ENCODE measurements around the gene PTTG1IP. TPM values are rescaled to one million over a fixed set of nuclear protein-coding genes. Genes with fewer than 3 reads are reported as not detected.

Gene PTTG1IP
- total RNA-seq, 1 donor from 2014 or later, result 98.1 TPM

DNA sequence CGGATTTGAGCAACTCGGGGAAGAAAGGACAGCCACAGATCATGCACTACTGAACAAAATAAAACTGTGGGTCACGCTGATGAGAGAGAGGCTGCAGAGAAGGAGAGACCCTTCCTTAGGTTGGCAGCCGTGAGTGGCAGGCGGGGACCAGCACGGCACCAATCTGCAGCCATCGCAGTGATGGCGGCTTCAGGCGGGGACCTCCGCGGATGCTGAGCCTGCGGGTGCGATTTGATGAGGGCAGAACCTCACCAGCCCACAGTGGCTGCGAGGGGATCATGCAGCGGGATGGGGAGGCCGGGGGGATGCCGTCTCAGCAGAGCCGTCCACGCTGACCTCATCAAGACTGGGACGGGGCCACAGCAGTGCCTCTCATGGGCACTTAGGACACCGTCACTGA, 35.4 kb upstream of the PTTG1IP start:
- peaks cover 0 to 17% (median 10%) of the 10 kb centered on the region in 3 donors for H3K27me3 ChIP-seq (ENCODE audit: control insufficient read depth in 3 of 3, insufficient read depth in 3 of 3, low read length in 3 of 3)
- no peak overlapping the region for H3K9ac ChIP-seq (ENCODE audit: low read depth in 1 of 3, low read length in 3 of 3)
- H3K36me3 ChIP-seq (ENCODE audit: control insufficient read depth in 3 of 3, insufficient read depth in 3 of 3, low read length in 3 of 3), result no peaks in the 10 kb centered on the region
- H3K4me3 ChIP-seq (ENCODE audit: low read length in 3 of 3), result no peak overlapping the region
- no peak overlapping the region for H3K27ac ChIP-seq (ENCODE audit: low read depth, low read length)
- no peaks in the 10 kb centered on the region for H3K9me3 ChIP-seq (ENCODE audit: control insufficient read depth in 3 of 3, low read length in 3 of 3)
- peaks cover 7 to 37% (median 11%) of the 10 kb centered on the region in 3 donors for H3K4me1 ChIP-seq (ENCODE audit: control insufficient read depth in 3 of 3, insufficient read depth in 3 of 3, low read length in 3 of 3)

DNA sequence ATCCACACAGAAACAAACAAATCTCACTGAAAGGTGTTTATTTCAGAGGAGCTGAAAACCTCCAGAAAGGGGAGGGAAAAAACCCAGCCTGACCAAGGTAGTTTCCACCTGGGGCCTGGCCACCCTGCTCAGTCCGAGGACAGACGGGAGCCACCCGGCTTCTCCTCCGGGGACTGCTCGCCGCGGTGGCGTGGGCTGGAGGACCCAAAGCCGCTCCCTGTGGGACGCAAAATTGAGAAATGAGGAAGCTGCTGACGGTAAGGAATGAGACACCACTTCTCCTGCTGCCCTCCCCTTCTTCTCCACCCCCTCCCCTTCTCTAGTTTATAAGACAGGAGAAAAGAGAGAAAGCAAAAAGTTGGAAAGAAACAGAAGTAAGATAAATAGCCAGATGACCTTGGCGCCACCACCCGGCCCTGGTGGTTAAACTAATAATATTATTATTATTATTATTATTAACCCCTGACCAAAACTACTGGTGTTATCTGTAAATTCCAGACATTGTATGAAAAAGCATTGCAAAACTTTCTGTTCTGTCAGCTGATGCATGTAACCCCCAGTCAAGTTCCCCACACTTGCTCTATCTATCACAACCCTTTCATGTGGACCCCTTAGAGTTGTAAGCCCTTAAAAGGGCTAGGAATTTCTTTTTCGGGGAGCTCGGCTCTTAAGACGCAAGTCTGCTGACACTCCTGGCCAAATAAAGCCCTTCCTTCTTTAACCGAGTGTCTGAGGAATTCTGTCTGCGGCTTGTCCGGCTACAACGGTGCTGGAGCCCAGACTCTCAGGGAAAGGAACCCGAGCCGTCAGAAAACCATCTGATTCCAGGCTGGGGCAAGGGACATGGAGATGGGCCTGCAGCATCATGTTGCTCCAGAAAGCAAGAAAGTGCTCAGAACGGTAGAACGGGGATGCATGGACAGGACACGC, 34.7 kb upstream of the PTTG1IP start:
- H3K27me3 ChIP-seq (ENCODE audit: control insufficient read depth in 3 of 3, insufficient read depth in 3 of 3, low read length in 3 of 3), result peaks cover 0 to 17% (median 10%) of the 10 kb centered on the region in 3 donors
- peaks cover 7 to 31% (median 11%) of the 10 kb centered on the region in 3 donors for H3K4me1 ChIP-seq (ENCODE audit: control insufficient read depth in 3 of 3, insufficient read depth in 3 of 3, low read length in 3 of 3)
- H3K9me3 ChIP-seq (ENCODE audit: control insufficient read depth in 3 of 3, low read length in 3 of 3), result no peaks in the 10 kb centered on the region
- no peak overlapping the region for H3K9ac ChIP-seq (ENCODE audit: low read depth in 1 of 3, low read length in 3 of 3)
- H3K4me3 ChIP-seq (ENCODE audit: low read length in 3 of 3), result no peak overlapping the region
- H3K27ac ChIP-seq (ENCODE audit: low read depth, low read length), result peak overlapping the region; percentile 19
- H3K36me3 ChIP-seq (ENCODE audit: control insufficient read depth in 3 of 3, insufficient read depth in 3 of 3, low read length in 3 of 3), result no peaks in the 10 kb centered on the region

DNA sequence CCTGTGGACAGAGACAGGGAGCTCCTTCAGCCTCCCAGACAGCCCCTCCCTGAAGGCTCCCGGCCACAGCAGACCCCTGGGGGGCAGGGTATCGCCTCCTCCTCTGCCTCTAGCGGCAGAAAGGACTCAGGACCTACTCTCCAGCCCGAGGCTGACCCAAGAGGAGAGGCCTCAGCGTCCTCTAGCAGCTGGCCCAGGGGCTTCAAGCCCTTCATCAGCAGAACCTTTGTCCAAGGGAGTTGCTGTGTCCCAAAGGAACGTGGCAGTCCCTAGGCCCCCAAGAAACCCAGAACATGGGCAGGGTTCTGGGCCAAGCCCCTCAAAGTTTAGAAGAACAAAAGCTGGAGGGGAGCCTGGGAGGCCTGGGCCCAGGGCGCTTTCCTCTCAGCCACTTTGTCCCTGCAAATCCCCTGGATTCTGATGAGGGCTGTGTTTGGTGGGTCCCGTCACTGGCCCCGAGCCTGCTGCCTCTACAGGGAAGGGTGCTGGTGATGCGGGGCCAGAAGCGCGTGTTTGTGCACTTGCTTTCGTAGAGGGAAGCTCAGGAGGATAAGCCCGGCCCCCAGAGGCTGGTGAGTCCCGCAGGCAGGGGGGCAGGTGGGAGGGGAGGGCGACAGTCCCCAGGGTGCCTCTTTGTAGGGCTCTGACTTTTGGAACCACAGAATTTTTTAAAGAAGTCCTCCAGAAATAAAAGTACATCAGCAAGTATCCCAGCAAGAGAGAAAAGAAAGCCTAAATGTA, 33.9 kb upstream of the PTTG1IP start:
- peaks cover 0 to 3% (median 1%) of the 10 kb centered on the region in 3 donors for H3K36me3 ChIP-seq (ENCODE audit: control insufficient read depth in 3 of 3, insufficient read depth in 3 of 3, low read length in 3 of 3)
- peak overlapping the region; percentile 19 for H3K27ac ChIP-seq (ENCODE audit: low read depth, low read length)
- no peak overlapping the region for H3K9ac ChIP-seq (ENCODE audit: low read depth in 1 of 3, low read length in 3 of 3)
- H3K4me3 ChIP-seq (ENCODE audit: low read length in 3 of 3), result no peak overlapping the region
- H3K4me1 ChIP-seq (ENCODE audit: control insufficient read depth in 3 of 3, insufficient read depth in 3 of 3, low read length in 3 of 3), result peaks cover 7 to 33% (median 11%) of the 10 kb centered on the region in 3 donors
- H3K9me3 ChIP-seq (ENCODE audit: control insufficient read depth in 3 of 3, low read length in 3 of 3), result no peaks in the 10 kb centered on the region
- peaks cover 0 to 17% (median 10%) of the 10 kb centered on the region in 3 donors for H3K27me3 ChIP-seq (ENCODE audit: control insufficient read depth in 3 of 3, insufficient read depth in 3 of 3, low read length in 3 of 3)

DNA sequence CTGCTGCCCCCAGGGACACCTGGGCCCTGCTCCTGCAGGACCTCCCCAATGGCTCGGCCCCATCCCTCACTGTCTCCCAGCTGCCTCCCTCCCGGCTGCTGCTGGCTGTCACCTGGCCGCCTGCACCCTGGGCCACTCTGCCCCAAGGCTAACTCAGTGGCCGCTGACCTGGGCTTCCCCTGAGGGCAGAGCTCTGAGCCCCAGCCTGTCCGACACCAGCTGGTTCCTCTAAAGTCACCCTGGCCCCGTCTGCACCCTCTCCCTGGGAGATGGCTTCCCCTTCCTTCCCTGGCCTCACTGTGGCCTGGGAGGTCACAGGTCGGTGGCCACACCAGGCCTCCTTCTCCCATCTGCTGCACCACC, 32.2 kb upstream of the PTTG1IP start:
- Histone ChIP-seq H3K4me1 (ENCODE audit: control insufficient read depth in 3 of 3, insufficient read depth in 3 of 3, low read length in 3 of 3) (peaks cover 1 to 18% (median 4%) of the 10 kb centered on the region in 3 donors), H3K27ac (ENCODE audit: low read depth, low read length) (no peak overlapping the region), H3K4me3 (ENCODE audit: low read length in 3 of 3) (no peak overlapping the region), H3K9me3 (ENCODE audit: control insufficient read depth in 3 of 3, low read length in 3 of 3) (no peaks in the 10 kb centered on the region), H3K27me3 (ENCODE audit: control insufficient read depth in 3 of 3, insufficient read depth in 3 of 3, low read length in 3 of 3) (peaks cover 2 to 20% (median 10%) of the 10 kb centered on the region in 3 donors), H3K36me3 (ENCODE audit: control insufficient read depth in 3 of 3, insufficient read depth in 3 of 3, low read length in 3 of 3) (peaks cover 0 to 9% (median 7%) of the 10 kb centered on the region in 3 donors), H3K9ac (ENCODE audit: low read depth in 1 of 3, low read length in 3 of 3) (no peak overlapping the region)

DNA sequence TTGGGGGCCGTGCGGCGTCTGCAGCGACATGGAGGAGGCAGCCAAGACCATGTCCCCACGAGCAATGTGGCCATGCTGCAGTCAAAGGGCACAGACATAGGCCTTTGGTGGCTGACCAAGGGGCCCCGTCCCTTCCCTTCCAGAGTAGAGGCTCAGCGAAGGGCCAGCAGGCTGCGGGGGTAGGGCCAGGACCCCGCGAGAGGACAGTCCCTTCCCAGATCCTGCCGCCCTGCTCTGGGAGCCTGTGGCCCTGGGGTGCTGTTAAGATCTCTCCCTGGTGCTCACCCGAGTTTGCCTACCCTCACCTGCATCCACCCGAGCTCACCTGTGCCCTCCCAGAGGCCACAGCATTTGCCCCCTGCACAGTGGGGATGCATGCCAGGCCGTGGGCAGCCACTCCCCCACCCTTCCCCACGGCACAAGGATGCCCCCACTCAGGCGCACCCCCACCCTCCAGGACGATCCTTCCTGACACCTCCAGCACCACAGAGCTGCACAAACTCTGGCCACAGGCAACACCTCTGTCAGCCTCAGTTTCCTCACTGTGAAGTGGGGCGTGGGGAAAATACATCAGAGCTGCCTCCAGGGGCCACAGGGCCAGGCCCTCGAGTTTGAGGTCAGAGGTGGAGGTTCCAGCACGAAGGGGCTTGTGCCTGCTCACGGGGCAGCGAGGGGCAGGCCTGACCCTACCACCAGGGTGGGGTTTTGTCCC, 31.7 kb upstream of the PTTG1IP start:
- H3K9ac ChIP-seq (ENCODE audit: low read depth in 1 of 3, low read length in 3 of 3), result no peak overlapping the region
- H3K27ac ChIP-seq (ENCODE audit: low read depth, low read length), result no peak overlapping the region
- H3K4me1 ChIP-seq (ENCODE audit: control insufficient read depth in 3 of 3, insufficient read depth in 3 of 3, low read length in 3 of 3), result peaks cover 0 to 12% (median 0%) of the 10 kb centered on the region in 3 donors
- peaks cover 0 to 9% (median 7%) of the 10 kb centered on the region in 3 donors for H3K36me3 ChIP-seq (ENCODE audit: control insufficient read depth in 3 of 3, insufficient read depth in 3 of 3, low read length in 3 of 3)
- H3K4me3 ChIP-seq (ENCODE audit: low read length in 3 of 3), result no peak overlapping the region
- H3K9me3 ChIP-seq (ENCODE audit: control insufficient read depth in 3 of 3, low read length in 3 of 3), result no peaks in the 10 kb centered on the region
- H3K27me3 ChIP-seq (ENCODE audit: control insufficient read depth in 3 of 3, insufficient read depth in 3 of 3, low read length in 3 of 3), result peaks cover 7 to 22% (median 10%) of the 10 kb centered on the region in 3 donors

DNA sequence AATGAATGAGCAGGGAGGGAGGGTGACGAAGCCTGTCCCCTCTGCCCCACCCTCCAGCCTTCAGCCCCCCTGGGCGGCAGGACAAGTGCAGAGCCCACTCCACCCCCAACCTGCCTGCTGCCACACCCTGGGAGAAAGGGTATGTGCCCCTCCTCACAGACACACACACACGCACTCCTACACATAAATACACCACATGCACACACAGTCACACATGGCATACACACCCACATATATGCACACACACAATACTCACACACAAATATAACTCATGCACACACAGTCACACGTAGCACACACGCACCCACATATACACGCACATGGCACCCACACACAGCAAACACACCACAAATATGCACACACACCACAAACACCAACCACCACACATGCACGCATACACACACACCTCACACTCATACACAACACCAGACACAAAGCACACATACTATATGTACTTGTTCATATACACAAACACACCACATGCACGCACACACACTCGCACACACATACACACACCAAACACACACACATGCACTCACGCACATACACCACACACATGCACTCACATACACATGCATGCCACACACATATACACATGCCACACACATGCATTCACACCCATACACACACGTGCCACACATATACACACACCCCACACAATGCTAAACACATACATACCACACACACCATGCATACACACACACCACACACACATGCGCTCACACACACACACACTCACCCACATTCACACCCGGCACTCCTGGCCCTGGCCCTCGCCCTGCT, 30.8 kb upstream of the PTTG1IP start:
- Histone ChIP-seq H3K9me3 (ENCODE audit: control insufficient read depth in 3 of 3, low read length in 3 of 3) (no peaks in the 10 kb centered on the region), H3K9ac (ENCODE audit: low read depth in 1 of 3, low read length in 3 of 3) (no peak overlapping the region), H3K27me3 (ENCODE audit: control insufficient read depth in 3 of 3, insufficient read depth in 3 of 3, low read length in 3 of 3) (peaks cover 8 to 22% (median 10%) of the 10 kb centered on the region in 3 donors), H3K36me3 (ENCODE audit: control insufficient read depth in 3 of 3, insufficient read depth in 3 of 3, low read length in 3 of 3) (peaks cover 0 to 9% (median 7%) of the 10 kb centered on the region in 3 donors), H3K4me3 (ENCODE audit: low read length in 3 of 3) (no peak overlapping the region), H3K27ac (ENCODE audit: low read depth, low read length) (no peak overlapping the region), H3K4me1 (ENCODE audit: control insufficient read depth in 3 of 3, insufficient read depth in 3 of 3, low read length in 3 of 3) (peaks cover 0 to 11% (median 0%) of the 10 kb centered on the region in 3 donors)

DNA sequence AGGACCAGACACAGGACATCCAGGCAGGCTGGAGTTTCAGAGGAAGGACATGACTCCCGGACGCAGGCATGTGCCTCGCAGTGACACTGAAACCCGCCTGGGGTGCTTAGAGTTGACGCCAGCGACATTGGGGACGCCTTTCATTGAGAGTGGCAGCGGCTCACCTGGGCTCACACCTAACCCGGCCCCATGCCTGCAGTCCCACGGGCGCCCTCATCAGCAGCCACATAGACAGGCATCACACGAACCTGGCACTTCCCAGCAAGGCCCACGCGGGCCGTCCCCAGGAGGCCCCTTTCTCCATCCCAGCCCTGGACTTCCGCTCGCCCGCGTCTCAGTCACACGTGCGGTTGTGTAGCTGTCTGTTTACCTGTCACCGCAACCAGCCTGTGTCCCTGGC, 30.2 kb upstream of the PTTG1IP start:
- Histone ChIP-seq H3K27ac (ENCODE audit: low read depth, low read length) (no peak overlapping the region), H3K27me3 (ENCODE audit: control insufficient read depth in 3 of 3, insufficient read depth in 3 of 3, low read length in 3 of 3) (peaks cover 8 to 21% (median 8%) of the 10 kb centered on the region in 3 donors)

DNA sequence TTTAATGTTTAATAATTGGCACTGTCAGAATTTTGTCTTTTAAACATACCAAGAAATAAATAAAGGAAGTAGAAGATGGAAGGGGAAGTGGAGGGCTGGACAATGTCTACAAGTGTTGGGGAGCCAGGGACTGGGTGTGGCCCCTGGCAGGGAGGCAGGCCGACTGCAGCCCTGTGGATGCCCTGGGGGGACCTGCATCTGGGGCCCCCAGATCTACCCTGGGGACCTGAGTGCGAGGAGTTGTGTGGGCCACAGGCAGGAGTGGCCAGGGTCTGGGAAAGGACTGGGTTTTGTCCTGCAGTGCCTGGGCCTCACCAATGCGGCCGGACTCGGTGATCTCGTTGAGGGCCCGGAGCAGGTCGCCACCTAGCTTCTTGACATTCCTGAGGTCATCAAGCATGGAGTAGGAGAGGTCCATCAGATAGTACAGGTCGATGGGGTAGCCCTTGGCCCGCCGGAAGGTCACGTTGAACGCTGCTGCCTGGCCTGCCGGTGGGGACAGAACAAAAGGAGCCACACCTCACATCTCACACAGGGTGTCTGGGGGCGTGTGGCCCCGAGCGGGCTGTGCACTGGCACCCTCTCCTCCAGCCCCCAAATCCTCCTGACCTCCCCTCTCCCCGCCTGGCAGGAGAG, 29.7 kb upstream of the PTTG1IP start:
- Histone ChIP-seq H3K4me3 (ENCODE audit: low read length in 3 of 3) (no peak overlapping the region), H3K27me3 (ENCODE audit: control insufficient read depth in 3 of 3, insufficient read depth in 3 of 3, low read length in 3 of 3) (peaks cover 8 to 22% (median 9%) of the 10 kb centered on the region in 3 donors), H3K9me3 (ENCODE audit: control insufficient read depth in 3 of 3, low read length in 3 of 3) (no peaks in the 10 kb centered on the region), H3K27ac (ENCODE audit: low read depth, low read length) (no peak overlapping the region), H3K9ac (ENCODE audit: low read depth in 1 of 3, low read length in 3 of 3) (no peak overlapping the region), H3K36me3 (ENCODE audit: control insufficient read depth in 3 of 3, insufficient read depth in 3 of 3, low read length in 3 of 3) (peaks cover 0 to 9% (median 7%) of the 10 kb centered on the region in 3 donors), H3K4me1 (ENCODE audit: control insufficient read depth in 3 of 3, insufficient read depth in 3 of 3, low read length in 3 of 3) (peaks cover 0 to 5% (median 0%) of the 10 kb centered on the region in 3 donors)

More for the DNA sequence above, 30.2 kb upstream of the PTTG1IP start:
- Histone ChIP-seq H3K4me1 (ENCODE audit: control insufficient read depth in 3 of 3, insufficient read depth in 3 of 3, low read length in 3 of 3) (peaks cover 0 to 9% (median 0%) of the 10 kb centered on the region in 3 donors), H3K36me3 (ENCODE audit: control insufficient read depth in 3 of 3, insufficient read depth in 3 of 3, low read length in 3 of 3) (peaks cover 0 to 9% (median 7%) of the 10 kb centered on the region in 3 donors), H3K9me3 (ENCODE audit: control insufficient read depth in 3 of 3, low read length in 3 of 3) (no peaks in the 10 kb centered on the region), H3K4me3 (ENCODE audit: low read length in 3 of 3) (no peak overlapping the region), H3K9ac (ENCODE audit: low read depth in 1 of 3, low read length in 3 of 3) (no peak overlapping the region)
